DND-41 (cell line): ENCODE data around the gene VSNL1.

Experiments
- ATAC-seq: fragments of 200-7000 bp; cut with Tn5 transposase; 3 replicates; pipeline ENCODE4 v1.9.1; 2021; ENCODE audit warnings: low read depth; ENCODE audit not compliant: insufficient read depth
- DNase-seq: peaks from one replicate; pipeline ENCODE4 v3.0.0-alpha.2; 2020
- H2AFZ ChIP-seq: 2 replicates; pipeline ENCODE4 v1.6.0; 2012; ENCODE audit warnings: low read depth, low read length
- H3K27ac ChIP-seq: 2 replicates; pipeline ENCODE4 v1.5.1; 2012; ENCODE audit warnings: low read length, inconsistent platforms
- H3K27me3 ChIP-seq: fragments of 200-600 bp; sonication (generic); 2 replicates; pipeline ENCODE4 v1.6.0; 2012; ENCODE audit warnings: low read length, mild to moderate bottlenecking, inconsistent platforms; ENCODE audit not compliant: insufficient read depth, poor library complexity
- H3K36me3 ChIP-seq: 2 replicates; pipeline ENCODE4 v1.5.1; 2012; ENCODE audit warnings: low read length, inconsistent platforms; ENCODE audit not compliant: insufficient read depth
- H3K4me1 ChIP-seq: 2 replicates; pipeline ENCODE4 v1.5.1; 2012; ENCODE audit warnings: mild to moderate bottlenecking, low read length; ENCODE audit not compliant: insufficient read depth
- H3K4me2 ChIP-seq: 2 replicates; pipeline ENCODE4 v1.6.0; 2012; ENCODE audit warnings: mild to moderate bottlenecking, moderate library complexity, low read length, inconsistent platforms; ENCODE audit not compliant: insufficient read depth
- H3K4me3 ChIP-seq, 2 experiments: fragments of 200-600 bp in 1 of 2; shearing (Covaris generic) in 1 of 2; 2 replicates each; pipeline ENCODE4 v1.5.1; 2012 to 2016; ENCODE audit warnings: inconsistent platforms in 2 of 2, low read length in 2 of 2, mild to moderate bottlenecking in 2 of 2, low read depth in 1 of 2, moderate library complexity in 1 of 2
- H3K79me2 ChIP-seq: 2 replicates; pipeline ENCODE4 v1.6.0; 2012; ENCODE audit warnings: low read length, inconsistent platforms; ENCODE audit not compliant: insufficient read depth
- H3K9ac ChIP-seq: 2 replicates; pipeline ENCODE4 v1.6.0; 2012; ENCODE audit warnings: low read depth, mild to moderate bottlenecking, inconsistent platforms, low read length, moderate library complexity
- H3K9me3 ChIP-seq: 2 replicates; pipeline ENCODE4 v1.5.1; 2012; ENCODE audit warnings: low read length, moderate library complexity, mild to moderate bottlenecking, inconsistent platforms; ENCODE audit not compliant: insufficient read depth, severe bottlenecking
- H4K20me1 ChIP-seq: 2 replicates; pipeline ENCODE4 v1.6.0; 2012; ENCODE audit warnings: low read length; ENCODE audit not compliant: insufficient read depth
- EZH2 ChIP-seq: IDR thresholded peaks from 3 replicates; pipeline ENCODE4 v1.6.1; 2012; ENCODE audit warnings: borderline replicate concordance, low read depth, mild to moderate bottlenecking, moderate library complexity, low read length, inconsistent platforms; ENCODE audit not compliant: severe bottlenecking
- TF ChIP-seq, protein P1 (sequence below): IDR thresholded peaks from 2 replicates; pipeline ENCODE4 v1.5.1; 2012; ENCODE audit warnings: borderline replicate concordance, low read length, moderate library complexity, mild to moderate bottlenecking; ENCODE audit not compliant: poor library complexity, severe bottlenecking; ENCODE audit errors: extremely low read depth

Gene VSNL1

DNA sequence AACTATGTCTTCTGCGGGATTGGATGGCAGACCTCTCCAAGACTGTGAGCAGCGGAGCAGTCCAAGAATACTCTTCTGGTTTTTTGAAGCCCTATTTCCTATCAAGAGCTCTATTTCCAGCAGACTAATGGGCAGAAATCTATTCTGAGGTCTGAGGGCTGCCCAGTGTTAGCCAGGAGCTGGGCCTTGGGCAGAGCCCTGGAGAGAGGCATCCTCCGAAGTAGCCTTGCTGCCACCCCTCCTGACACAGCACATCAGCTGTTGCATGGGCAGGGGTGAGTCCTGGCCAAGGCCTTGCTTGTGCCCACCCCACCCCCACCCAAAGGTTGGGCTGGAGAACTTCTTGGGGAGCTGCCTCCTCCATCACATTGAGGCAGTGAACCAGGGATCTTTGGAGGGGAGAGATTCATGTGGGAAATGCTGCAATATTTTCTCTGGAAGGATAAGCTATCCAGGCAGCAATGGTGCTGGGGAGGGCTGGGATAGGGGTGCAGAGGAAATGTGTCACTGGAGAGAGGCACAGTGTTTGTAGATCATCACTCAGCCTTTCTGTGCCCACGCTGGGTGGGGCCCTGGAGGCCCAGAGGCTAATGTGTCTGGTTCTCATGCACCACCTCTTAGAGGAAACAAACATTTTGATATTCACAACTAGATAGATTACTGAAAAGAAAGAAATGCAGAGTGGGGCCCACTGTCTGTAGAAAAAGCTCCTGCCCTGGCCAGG, 104.7 kb downstream of the VSNL1 start:
- no peaks in the 10 kb centered on the region for H3K4me1 ChIP-seq
- H3K4me2 ChIP-seq, result no peak overlapping the region
- no peaks in the 10 kb centered on the region for H3K27me3 ChIP-seq
- no peaks in the 10 kb centered on the region for H3K79me2 ChIP-seq
- no peak for ATAC-seq
- H3K9me3 ChIP-seq, result no peaks in the 10 kb centered on the region
- no peak overlapping the region for H2AFZ ChIP-seq
- no peaks in the 10 kb centered on the region for H4K20me1 ChIP-seq
- no peak overlapping the region for H3K4me3 ChIP-seq
- no peaks in the 10 kb centered on the region for H3K36me3 ChIP-seq
- no peak for TF ChIP-seq EZH2
- TF ChIP-seq, protein P1, sequence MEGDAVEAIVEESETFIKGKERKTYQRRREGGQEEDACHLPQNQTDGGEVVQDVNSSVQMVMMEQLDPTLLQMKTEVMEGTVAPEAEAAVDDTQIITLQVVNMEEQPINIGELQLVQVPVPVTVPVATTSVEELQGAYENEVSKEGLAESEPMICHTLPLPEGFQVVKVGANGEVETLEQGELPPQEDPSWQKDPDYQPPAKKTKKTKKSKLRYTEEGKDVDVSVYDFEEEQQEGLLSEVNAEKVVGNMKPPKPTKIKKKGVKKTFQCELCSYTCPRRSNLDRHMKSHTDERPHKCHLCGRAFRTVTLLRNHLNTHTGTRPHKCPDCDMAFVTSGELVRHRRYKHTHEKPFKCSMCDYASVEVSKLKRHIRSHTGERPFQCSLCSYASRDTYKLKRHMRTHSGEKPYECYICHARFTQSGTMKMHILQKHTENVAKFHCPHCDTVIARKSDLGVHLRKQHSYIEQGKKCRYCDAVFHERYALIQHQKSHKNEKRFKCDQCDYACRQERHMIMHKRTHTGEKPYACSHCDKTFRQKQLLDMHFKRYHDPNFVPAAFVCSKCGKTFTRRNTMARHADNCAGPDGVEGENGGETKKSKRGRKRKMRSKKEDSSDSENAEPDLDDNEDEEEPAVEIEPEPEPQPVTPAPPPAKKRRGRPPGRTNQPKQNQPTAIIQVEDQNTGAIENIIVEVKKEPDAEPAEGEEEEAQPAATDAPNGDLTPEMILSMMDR, result no peak
- DNase-seq, result no peak
- no peak overlapping the region for H3K27ac ChIP-seq
- no peak overlapping the region for H3K9ac ChIP-seq

- H3K36me3 ChIP-seq, result no peaks in the 10 kb centered on the region
- H3K9me3 ChIP-seq, result no peaks in the 10 kb centered on the region
- no peak overlapping the region for H3K9ac ChIP-seq
- ATAC-seq, result peak; percentile 77
- no peak overlapping the region for H3K4me3 ChIP-seq
- no peaks in the 10 kb centered on the region for H3K27me3 ChIP-seq
- peak overlapping the region; percentile 65; the same call in 1 of the 2 replicates for H2AFZ ChIP-seq
- H3K4me1 ChIP-seq, result no peaks in the 10 kb centered on the region
- H3K4me2 ChIP-seq, result no peak overlapping the region
- no peaks in the 10 kb centered on the region for H4K20me1 ChIP-seq
- H3K27ac ChIP-seq, result no peak overlapping the region
- DNase-seq, result peak; percentile 49
- H3K79me2 ChIP-seq, result no peaks in the 10 kb centered on the region
- no peak for TF ChIP-seq EZH2
- TF ChIP-seq, protein P1, result peak; percentile 88
These were observed 105.6 kb downstream of the VSNL1 start for GRCh38 chr2:17646081-17646554.

GRCh38 chr2:17646838-17647701, 106.6 kb downstream of the VSNL1 start:
- ATAC-seq (no peak), DNase-seq (no peak)
- Histone ChIP-seq H4K20me1 (no peaks in the 10 kb centered on the region), H3K4me3 (no peak overlapping the region), H3K36me3 (no peaks in the 10 kb centered on the region), H3K79me2 (no peaks in the 10 kb centered on the region), H3K4me1 (no peaks in the 10 kb centered on the region), H3K27me3 (no peaks in the 10 kb centered on the region), H3K4me2 (no peak overlapping the region), H2AFZ (no peak overlapping the region), H3K9me3 (no peaks in the 10 kb centered on the region), H3K27ac (no peak overlapping the region), H3K9ac (no peak overlapping the region)
- TF ChIP-seq EZH2, result no peak
- TF ChIP-seq, protein P1, result no peak
